ENCODE data around the gene PRKAG2.

Gene PRKAG2

GRCh38 chr7:151821226-151821625, 55.7 kb downstream of the PRKAG2 start:
- no peak for DNase-seq (ENCODE audit: low read depth in 2 of 3, low spot score in 2 of 3)

- DNase-seq (ENCODE audit: low read depth in 2 of 3, low spot score in 2 of 3): no peak
Measured at GRCh38 chr7:151820491-151821105, 56.3 kb downstream of the PRKAG2 start.

GRCh38 chr7:151819866-151820265, 57.0 kb downstream of the PRKAG2 start:
- no peak for DNase-seq (ENCODE audit: low read depth in 2 of 3, low spot score in 2 of 3)

GRCh38 chr7:151818674-151819519, 58.0 kb downstream of the PRKAG2 start:
- DNase-seq (ENCODE audit: low read depth in 2 of 3, low spot score in 2 of 3): no peak

GRCh38 chr7:151817981-151818673, 58.8 kb downstream of the PRKAG2 start:
- DNase-seq (ENCODE audit: low read depth in 2 of 3, low spot score in 2 of 3): no peak

GRCh38 chr7:151817315-151817690, 59.6 kb downstream of the PRKAG2 start:
- DNase-seq (ENCODE audit: low read depth in 2 of 3, low spot score in 2 of 3): no peak

GRCh38 chr7:151816562-151817314, 60.2 kb downstream of the PRKAG2 start:
- DNase-seq (ENCODE audit: low read depth in 2 of 3, low spot score in 2 of 3): no peak

GRCh38 chr7:151815419-151815818, 61.5 kb downstream of the PRKAG2 start:
- DNase-seq (ENCODE audit: low read depth in 2 of 3, low spot score in 2 of 3): no peak

- DNase-seq (ENCODE audit: low read depth in 2 of 3, low spot score in 2 of 3): no peak
Measured at GRCh38 chr7:151814400-151815009, 62.4 kb downstream of the PRKAG2 start.

- DNase-seq (ENCODE audit: low read depth in 2 of 3, low spot score in 2 of 3): no peak
Measured at GRCh38 chr7:151813997-151814396, 62.9 kb downstream of the PRKAG2 start.

GRCh38 chr7:151813445-151813844, 63.5 kb downstream of the PRKAG2 start:
- DNase-seq (ENCODE audit: low read depth in 2 of 3, low spot score in 2 of 3): no peak

- DNase-seq (ENCODE audit: low read depth in 2 of 3, low spot score in 2 of 3): no peak
Measured at GRCh38 chr7:151812967-151813366, 63.9 kb downstream of the PRKAG2 start.

GRCh38 chr7:151810441-151811232, 66.3 kb downstream of the PRKAG2 start:
- DNase-seq (ENCODE audit: low read depth in 2 of 3, low spot score in 2 of 3): no peak

- no peak for DNase-seq (ENCODE audit: low read depth in 2 of 3, low spot score in 2 of 3)
Measured at GRCh38 chr7:151809864-151810170, 67.1 kb downstream of the PRKAG2 start.

GRCh38 chr7:151809146-151809863, 67.6 kb downstream of the PRKAG2 start:
- DNase-seq (ENCODE audit: low read depth in 2 of 3, low spot score in 2 of 3): no peak

GRCh38 chr7:151808400-151809145, 68.3 kb downstream of the PRKAG2 start:
- DNase-seq (ENCODE audit: low read depth in 2 of 3, low spot score in 2 of 3): no peak

GRCh38 chr7:151807846-151808245, 69.1 kb downstream of the PRKAG2 start:
- DNase-seq (ENCODE audit: low read depth in 2 of 3, low spot score in 2 of 3): no peak

- DNase-seq (ENCODE audit: low read depth in 2 of 3, low spot score in 2 of 3): no peak
Measured at GRCh38 chr7:151806952-151807775, 69.8 kb downstream of the PRKAG2 start.

Data from activated CD8-positive, alpha-beta memory T cell treated with anti-CD3 and anti-CD28 coated beads for 48 hours (primary cell).